Left lung (tissue), 10 donors: Measurements from ENCODE around the gene PGAP6. TPM values are rescaled to one million over a fixed set of nuclear protein-coding genes. Genes with fewer than 3 reads are reported as not detected.

Experiments used
- ATAC-seq: fragments of 200-7000 bp; cut with Tn5 transposase; one replicate; pipeline ENCODE4 v1.9.1; 2020; ENCODE audit warnings: moderate library complexity
- DNase-seq, 4 donors: peaks; one replicate each; pipeline ENCODE4 v3.0.0-alpha.2; 2013 to 2020
- H3K27ac ChIP-seq, 2 donors: fragments of 200-600 bp; sonication (generic) in 1 of 2; one replicate each; pipeline versions ENCODE4 v1.5.0 to v1.8.0; 2020 to 2021
- H3K27me3 ChIP-seq, 2 donors: fragments of 200-600 bp; sonication (generic) in 1 of 2; one replicate each; pipeline versions ENCODE4 v1.5.0 to v1.8.0; 2020 to 2021
- H3K36me3 ChIP-seq, 2 donors: fragments of 200-600 bp; sonication (generic) in 1 of 2; one replicate each; pipeline versions ENCODE4 v1.5.0 to v1.8.0; 2020 to 2021
- H3K4me1 ChIP-seq, 2 donors: fragments of 200-600 bp; one replicate each; pipeline ENCODE4 v1.8.0; 2021
- H3K4me3 ChIP-seq, 2 donors: fragments of 200-600 bp; sonication (generic) in 1 of 2; one replicate each; pipeline versions ENCODE4 v1.5.0 to v1.8.0; 2020 to 2021; ENCODE audit warnings: mild to moderate bottlenecking in 1 of 2
- H3K9me3 ChIP-seq, 2 donors: fragments of 200-600 bp; sonication (generic) in 1 of 2; one replicate each; pipeline versions ENCODE4 v1.5.0 to v1.8.0; 2020 to 2021
- intact Hi-C, 2 donors: fragments of 100-400 bp; cut with DNase I; formaldehyde crosslinking; loops; one replicate each; pipeline versions ENCODE4 v1.11.2 to v1.14.2; 2022
- polyA plus RNA-seq, 6 donors: library from polyadenylated mRNA; unstranded; fragments of 120-200 nt; gene quantifications; one replicate each; pipeline ENCODE4 v1.2.1, GENCODE V29; 2013; ENCODE audit not compliant: insufficient read length in 6 of 6
- total RNA-seq, 2 donors: library from RNA; stranded (reverse); fragmentation: NEBNext Ultra II Directional; extraction: Animal tissue kit (Norgen Biotek cat#: 25700); gene quantifications; one replicate each; pipeline ENCODE4 v1.2.1, GENCODE V29; 2021
- TF ChIP-seq, protein P1 (sequence below), 2 donors: fragments of 200-600 bp; sonication (generic) in 1 of 2; IDR thresholded peaks; one replicate each; pipeline versions ENCODE4 v1.5.0 to v1.8.0; 2021; ENCODE audit warnings: antibody characterized with exemption in 2 of 2
- donor health status: DM: no; HTN: yes; CAD: no.
- donor health status: DM: no; HTN: no; CAD: no.

Gene PGAP6
- total and polyA plus RNA-seq, 8 donors: 37.3 to 88.4 (median 43.9) TPM

DNA sequence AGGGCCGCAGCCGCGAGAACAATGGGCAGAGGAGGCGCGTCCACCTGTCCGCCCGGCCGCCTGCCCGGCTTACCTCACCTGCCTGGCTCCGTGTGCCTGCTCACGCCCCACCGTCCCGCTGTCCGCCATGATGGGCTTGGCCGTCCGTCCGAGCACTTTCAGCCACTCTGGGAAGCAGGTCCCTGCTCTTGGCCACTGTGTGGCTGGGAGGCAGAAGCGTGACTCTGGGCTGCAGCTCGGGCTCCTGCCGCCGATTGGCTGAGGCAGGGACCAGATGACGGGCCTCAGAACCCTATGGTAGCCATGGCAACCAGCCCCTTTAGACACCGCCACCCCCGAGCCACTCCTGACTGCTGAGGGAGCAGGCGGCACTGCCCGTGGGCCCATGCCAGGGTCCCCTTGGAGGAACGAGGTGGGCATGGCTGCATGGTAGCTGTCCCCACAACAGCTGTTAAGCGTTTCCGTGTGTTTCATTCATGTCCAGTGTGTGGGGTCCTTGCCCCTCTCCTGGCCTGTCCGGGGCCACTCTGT, 20.4 kb downstream of the PGAP6 start:
- TF ChIP-seq, protein P1, sequence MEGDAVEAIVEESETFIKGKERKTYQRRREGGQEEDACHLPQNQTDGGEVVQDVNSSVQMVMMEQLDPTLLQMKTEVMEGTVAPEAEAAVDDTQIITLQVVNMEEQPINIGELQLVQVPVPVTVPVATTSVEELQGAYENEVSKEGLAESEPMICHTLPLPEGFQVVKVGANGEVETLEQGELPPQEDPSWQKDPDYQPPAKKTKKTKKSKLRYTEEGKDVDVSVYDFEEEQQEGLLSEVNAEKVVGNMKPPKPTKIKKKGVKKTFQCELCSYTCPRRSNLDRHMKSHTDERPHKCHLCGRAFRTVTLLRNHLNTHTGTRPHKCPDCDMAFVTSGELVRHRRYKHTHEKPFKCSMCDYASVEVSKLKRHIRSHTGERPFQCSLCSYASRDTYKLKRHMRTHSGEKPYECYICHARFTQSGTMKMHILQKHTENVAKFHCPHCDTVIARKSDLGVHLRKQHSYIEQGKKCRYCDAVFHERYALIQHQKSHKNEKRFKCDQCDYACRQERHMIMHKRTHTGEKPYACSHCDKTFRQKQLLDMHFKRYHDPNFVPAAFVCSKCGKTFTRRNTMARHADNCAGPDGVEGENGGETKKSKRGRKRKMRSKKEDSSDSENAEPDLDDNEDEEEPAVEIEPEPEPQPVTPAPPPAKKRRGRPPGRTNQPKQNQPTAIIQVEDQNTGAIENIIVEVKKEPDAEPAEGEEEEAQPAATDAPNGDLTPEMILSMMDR (IDR thresholded peaks at IDR 0.05): no peak
- intact Hi-C loops: no loop called here

GRCh38 chr16:360698-361336, 21.0 kb downstream of the PGAP6 start:
- no peak overlapping the region for H3K27ac ChIP-seq
- intact Hi-C loops: no loop called here
- peaks cover 0 to 23% of the 10 kb centered on the region in 2 donors for H3K27me3 ChIP-seq
- H3K4me3 ChIP-seq: no peak overlapping the region
- no peaks in the 10 kb centered on the region for H3K9me3 ChIP-seq
- peaks cover 0 to 7% of the 10 kb centered on the region in 2 donors for H3K4me1 ChIP-seq
- DNase-seq (peak in 1 of 4 donors; percentile 71), ATAC-seq (no peak)
- H3K36me3 ChIP-seq: peaks cover 0 to under 1% of the 10 kb centered on the region in 2 donors
- TF ChIP-seq, protein P1 (IDR thresholded peaks at IDR 0.05): no peak

More for the DNA sequence above, 20.4 kb downstream of the PGAP6 start:
- Histone ChIP-seq H3K4me1 (peaks cover 0 to 7% of the 10 kb centered on the region in 2 donors), H3K36me3 (peaks cover 0 to 6% of the 10 kb centered on the region in 2 donors), H3K27me3 (peaks cover 0 to 23% of the 10 kb centered on the region in 2 donors), H3K4me3 (no peak overlapping the region), H3K27ac (no peak overlapping the region), H3K9me3 (no peaks in the 10 kb centered on the region)
- peak in 1 of 4 donors; percentile 77 for DNase-seq
- ATAC-seq: no peak

- H3K4me3 ChIP-seq: no peak overlapping the region
- peaks cover 0 to 23% of the 10 kb centered on the region in 2 donors for H3K27me3 ChIP-seq
- DNase-seq (peak in 1 of 4 donors; percentile 73), ATAC-seq (no peak)
- no peak overlapping the region for H3K27ac ChIP-seq
- TF ChIP-seq, protein P1 (IDR thresholded peaks at IDR 0.05): no peak
- H3K4me1 ChIP-seq: peaks cover 0 to 7% of the 10 kb centered on the region in 2 donors
- H3K36me3 ChIP-seq: no peaks in the 10 kb centered on the region
- intact Hi-C loops: loop anchor here in 1 of 2 donors (10.0 kb wide), 1 partner anchor 145 kb away; no protein-coding TSS in a partner anchor
- no peaks in the 10 kb centered on the region for H3K9me3 ChIP-seq
Observed at GRCh38 chr16:359871-360697, 21.7 kb downstream of the PGAP6 start.

- Histone ChIP-seq H3K4me3 (no peak overlapping the region), H3K27me3 (peaks cover 0 to 14% of the 10 kb centered on the region in 2 donors), H3K4me1 (peaks cover 0 to 7% of the 10 kb centered on the region in 2 donors), H3K9me3 (no peaks in the 10 kb centered on the region), H3K36me3 (no peaks in the 10 kb centered on the region), H3K27ac (no peak overlapping the region)
- TF ChIP-seq, protein P1 (IDR thresholded peaks at IDR 0.05): no peak
- intact Hi-C loops: loop anchor here in 1 of 2 donors (10.0 kb wide), 1 partner anchor 144 kb away; no protein-coding TSS in a partner anchor
- DNase-seq: peak in 1 of 4 donors; percentile 79
- ATAC-seq: no peak
Observed at GRCh38 chr16:359067-359763, 22.6 kb downstream of the PGAP6 start.
